GM12874 (cell line): ENCODE data around the gene PHLPP2.

Source experiments
- CTCF ChIP-seq: IDR thresholded peaks from 2 replicates; pipeline ENCODE4 v1.5.1; 2011; ENCODE audit warnings: low read depth, mild to moderate bottlenecking, control low read depth, low read length, moderate library complexity; ENCODE audit not compliant: insufficient read depth

Gene PHLPP2

DNA sequence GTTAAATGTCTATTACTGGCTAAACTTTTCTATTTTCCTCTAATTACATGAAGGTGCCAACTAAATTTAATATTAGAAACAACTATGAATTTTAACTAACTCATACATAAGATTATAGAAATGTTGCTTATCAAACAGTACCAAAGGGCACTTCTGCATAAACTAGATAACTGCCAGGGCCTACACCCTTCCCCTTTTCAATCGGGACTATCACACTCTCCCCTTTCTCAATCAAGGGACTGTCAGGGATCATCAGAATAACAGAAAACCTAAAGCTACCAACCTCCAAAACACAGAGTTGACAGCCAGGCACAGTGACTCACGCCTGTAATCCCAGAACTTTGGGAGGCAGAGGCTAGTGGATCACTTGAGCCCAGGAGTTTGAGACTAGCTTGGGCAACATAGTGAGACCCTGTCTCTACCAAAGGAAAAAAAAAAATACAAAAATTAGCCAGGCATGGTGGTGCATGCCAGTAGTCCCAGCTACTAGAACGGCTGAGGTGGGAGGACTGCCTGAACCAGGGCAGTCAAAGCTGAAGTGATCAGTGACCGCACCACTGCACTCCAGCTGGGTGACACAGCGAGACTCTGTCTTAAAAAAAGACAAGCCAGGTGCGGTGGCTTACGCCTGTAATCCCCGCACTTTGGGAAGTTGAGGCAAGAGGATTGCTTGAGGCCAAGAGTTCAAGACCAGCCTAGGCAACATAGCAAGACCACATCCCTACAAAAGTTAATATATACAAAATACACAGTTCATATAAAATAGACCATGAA lies 3.2 kb upstream of the PHLPP2 start:
- TF ChIP-seq CTCF = no peak

GRCh38 chr16:71726476-71727315 lies 2.2 kb upstream of the PHLPP2 start:
- no peak for TF ChIP-seq CTCF

DNA sequence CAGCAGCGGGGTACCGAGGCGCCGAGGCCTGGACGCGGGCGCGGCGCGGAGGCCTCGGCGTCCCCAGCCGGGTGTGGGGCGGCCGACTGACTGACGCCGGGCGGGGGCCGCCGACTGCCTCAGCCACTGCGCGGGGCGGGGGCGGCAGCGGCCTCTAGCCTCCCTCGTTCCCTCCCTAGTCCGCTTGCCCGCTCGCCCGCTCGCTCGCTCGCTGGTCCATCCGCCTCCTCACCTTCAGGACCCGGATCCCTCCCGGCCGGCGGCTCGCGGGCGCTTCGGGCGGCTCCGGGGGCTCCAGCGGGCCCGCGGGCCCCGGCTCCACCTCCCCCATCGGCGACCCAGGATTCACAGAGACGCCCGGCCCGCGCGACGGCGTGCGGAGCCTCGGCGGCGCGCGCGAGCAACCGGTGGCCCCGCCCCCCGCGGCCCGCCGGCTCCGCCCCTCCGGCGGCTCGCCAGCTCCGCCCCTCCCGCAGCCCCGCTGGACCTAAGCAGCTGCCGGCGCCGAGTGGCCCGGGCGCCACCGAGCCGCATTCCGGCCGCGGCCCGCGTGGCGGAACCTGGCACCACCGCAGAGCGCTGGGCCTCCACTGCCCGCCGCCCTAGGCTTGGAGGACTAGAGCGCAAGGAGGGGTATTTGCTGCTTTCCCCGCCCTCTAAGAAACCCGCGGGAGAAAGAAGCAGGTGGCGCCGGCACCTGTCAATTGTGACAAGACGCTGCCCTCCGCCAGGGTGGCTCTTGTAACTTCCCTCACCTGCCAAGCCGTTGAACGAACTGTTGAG lies 773 bp downstream of the PHLPP2 start:
- no peak for TF ChIP-seq CTCF

DNA sequence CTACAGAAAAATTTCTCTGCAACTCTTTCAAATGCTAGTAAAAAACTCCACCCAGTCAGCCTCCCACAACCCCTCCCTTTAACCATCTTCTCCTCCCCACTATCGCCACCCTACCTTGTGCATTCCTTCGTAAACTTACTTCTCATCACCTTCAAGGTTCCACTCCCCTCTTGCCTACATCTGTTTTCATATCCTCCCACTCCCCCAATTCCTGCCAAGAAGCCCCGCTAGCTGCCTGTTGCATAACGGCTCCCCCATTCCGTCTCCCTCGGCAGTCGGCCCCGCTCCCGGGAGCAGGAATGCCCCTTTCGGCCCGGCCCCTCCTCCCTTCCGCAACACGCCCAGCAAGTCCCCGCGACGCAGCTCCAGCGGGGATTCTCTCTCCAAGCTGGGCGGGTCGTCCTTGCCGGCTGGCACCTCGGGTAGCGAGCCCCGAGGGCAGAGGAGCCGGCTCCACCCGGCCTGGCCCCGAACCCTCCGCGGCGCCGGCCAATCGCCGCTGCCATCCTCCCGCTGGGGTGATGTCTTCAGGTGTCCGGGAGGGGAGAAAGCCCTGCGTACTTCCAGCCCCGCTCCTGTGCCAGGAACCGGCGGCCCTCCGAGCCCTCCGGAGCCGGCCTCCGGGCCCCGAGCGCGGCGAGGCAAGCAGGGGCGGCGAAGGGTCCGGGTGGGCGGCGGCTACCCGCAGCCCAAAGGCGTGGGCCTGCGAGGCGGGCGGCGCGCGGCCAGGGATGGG lies 1.5 kb downstream of the PHLPP2 start:
- TF ChIP-seq CTCF = no peak

GRCh38 chr16:71721066-71721740 lies 3.3 kb downstream of the PHLPP2 start:
- no peak for TF ChIP-seq CTCF

DNA sequence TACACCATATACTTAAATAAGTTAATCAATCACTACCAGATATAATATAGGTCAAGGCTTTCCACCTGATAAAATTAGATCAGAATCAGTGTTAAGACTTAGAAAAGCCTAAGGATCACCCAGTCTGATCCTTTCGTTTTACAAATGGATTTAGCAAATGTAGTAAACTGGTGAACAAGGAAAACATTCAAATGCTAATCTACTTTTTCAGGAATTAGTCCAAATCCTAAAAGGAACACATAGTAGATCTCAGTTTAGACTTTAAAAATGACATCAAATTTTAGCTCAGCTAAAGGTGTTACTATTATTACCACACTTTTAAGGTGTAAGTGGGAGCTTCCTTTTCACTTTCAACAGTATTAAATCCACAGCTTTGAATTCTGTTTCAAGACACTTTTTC lies 12.0 kb downstream of the PHLPP2 start:
- no peak for TF ChIP-seq CTCF
